H9 (cell line): ENCODE data around the gene TARBP1. TPM values are rescaled to one million over a fixed set of nuclear protein-coding genes. Genes with fewer than 3 reads are reported as not detected.

Experiments used
- DNase-seq: peaks from one replicate; pipeline ENCODE4 v3.0.0-alpha.2; 2017
- H2AFZ ChIP-seq: one replicate; pipeline ENCODE4 v1.6.1; 2013; ENCODE audit warnings: mild to moderate bottlenecking, low read length, control low read depth, moderate library complexity
- H2AK5ac ChIP-seq: 2 replicates; pipeline ENCODE4 v1.6.1; 2013; ENCODE audit warnings: low read length, control low read depth, mixed read lengths; ENCODE audit not compliant: insufficient read length
- H2BK120ac ChIP-seq: one replicate; pipeline ENCODE4 v1.6.1; 2013; ENCODE audit warnings: low read depth, mild to moderate bottlenecking, low read length, control low read depth, inconsistent platforms; ENCODE audit not compliant: poor library complexity, severe bottlenecking
- H2BK12ac ChIP-seq: 2 replicates; pipeline ENCODE4 v1.6.1; 2013; ENCODE audit warnings: low read length, control low read depth, mixed read lengths, low read depth; ENCODE audit not compliant: insufficient read length
- H2BK15ac ChIP-seq: 2 replicates; pipeline ENCODE4 v1.6.1; 2013; ENCODE audit warnings: low read depth, low read length, control low read depth
- H2BK20ac ChIP-seq: one replicate; pipeline ENCODE4 v1.6.1; 2013; ENCODE audit warnings: low read depth, mild to moderate bottlenecking, low read length, control low read depth, inconsistent platforms; ENCODE audit not compliant: poor library complexity, severe bottlenecking
- H2BK5ac ChIP-seq: 2 replicates; pipeline ENCODE4 v1.6.1; 2013; ENCODE audit warnings: low read length, control low read depth, mixed read lengths; ENCODE audit not compliant: insufficient read length
- H3K14ac ChIP-seq: 2 replicates; pipeline ENCODE4 v1.6.1; 2013; ENCODE audit warnings: low read length, control low read depth; ENCODE audit not compliant: insufficient read depth
- H3K18ac ChIP-seq: 2 replicates; pipeline ENCODE4 v1.6.1; 2013; ENCODE audit warnings: low read depth, mild to moderate bottlenecking, mixed read lengths, low read length, control low read depth; ENCODE audit not compliant: insufficient read length
- H3K23ac ChIP-seq: 2 replicates; pipeline ENCODE4 v1.6.1; 2013; ENCODE audit warnings: low read length, control low read depth, mixed read lengths, low read depth; ENCODE audit not compliant: insufficient read length
- H3K23me2 ChIP-seq: 2 replicates; pipeline ENCODE4 v1.6.1; 2013; ENCODE audit warnings: low read depth, mild to moderate bottlenecking, mixed read lengths, low read length, control low read depth; ENCODE audit not compliant: insufficient read length, poor library complexity, severe bottlenecking
- H3K27ac ChIP-seq: 2 replicates; pipeline ENCODE4 v1.5.1; 2013; ENCODE audit warnings: low read length, control low read depth, mixed read lengths, low read depth; ENCODE audit not compliant: insufficient read length
- H3K27me3 ChIP-seq: 2 replicates; pipeline ENCODE4 v1.6.1; 2013; ENCODE audit warnings: low read length, control low read depth, inconsistent platforms; ENCODE audit not compliant: insufficient read depth
- H3K4ac ChIP-seq: 2 replicates; pipeline ENCODE4 v1.6.1; 2013; ENCODE audit warnings: low read depth, mild to moderate bottlenecking, control low read depth, inconsistent platforms, low read length, moderate library complexity
- H3K4me1 ChIP-seq: 2 replicates; pipeline ENCODE4 v1.6.1; 2013; ENCODE audit warnings: low read length, control low read depth, inconsistent platforms; ENCODE audit not compliant: insufficient read depth
- H3K4me2 ChIP-seq: 2 replicates; pipeline ENCODE4 v1.6.1; 2013; ENCODE audit warnings: low read length, control low read depth, mixed read lengths; ENCODE audit not compliant: insufficient read length, insufficient read depth
- H3K56ac ChIP-seq: 2 replicates; pipeline ENCODE4 v1.6.1; 2013; ENCODE audit warnings: low read depth, mild to moderate bottlenecking, mixed read lengths, low read length, control low read depth; ENCODE audit not compliant: insufficient read length
- H3K79me1 ChIP-seq: 2 replicates; pipeline ENCODE4 v1.6.1; 2013; ENCODE audit warnings: low read depth, mild to moderate bottlenecking, moderate library complexity, low read length, control low read depth, inconsistent platforms; ENCODE audit not compliant: insufficient read depth, poor library complexity, severe bottlenecking
- H3K79me2 ChIP-seq: 2 replicates; pipeline ENCODE4 v1.6.1; 2013; ENCODE audit warnings: low read length, control low read depth, inconsistent platforms; ENCODE audit not compliant: insufficient read depth
- H3K9ac ChIP-seq: 2 replicates; pipeline ENCODE4 v1.6.1; 2013; ENCODE audit warnings: low read length, control low read depth, mixed read lengths; ENCODE audit not compliant: insufficient read length; ENCODE audit errors: extremely low read depth
- H3K9me3 ChIP-seq: one replicate; pipeline ENCODE4 v1.6.1; 2013; ENCODE audit warnings: low read depth, low read length, inconsistent platforms; ENCODE audit not compliant: control insufficient read depth
- H3T11ph ChIP-seq: one replicate; pipeline ENCODE4 v1.6.1; 2013; ENCODE audit warnings: mild to moderate bottlenecking, low read length, control low read depth, inconsistent platforms
- H4K20me1 ChIP-seq: one replicate; pipeline ENCODE4 v1.6.1; 2013; ENCODE audit not compliant: control insufficient read depth, insufficient read length, insufficient read depth
- H4K5ac ChIP-seq: 2 replicates; pipeline ENCODE4 v1.6.1; 2013; ENCODE audit warnings: low read depth, mild to moderate bottlenecking, mixed read lengths, low read length, control low read depth; ENCODE audit not compliant: insufficient read length
- H4K8ac ChIP-seq: replicated peaks from 2 replicates; pipeline ENCODE4 v1.6.1; 2013; ENCODE audit warnings: low read length, control low read depth, mixed read lengths, low read depth; ENCODE audit not compliant: insufficient read length
- H4K91ac ChIP-seq: 2 replicates; pipeline ENCODE4 v1.6.1; 2013; ENCODE audit warnings: low read depth, mild to moderate bottlenecking, moderate library complexity, mixed read lengths, low read length, control low read depth; ENCODE audit not compliant: insufficient read length
- H3K27ac Mint-ChIP-seq, 3 experiments: 2 replicates in 2 of 3; 3 replicates in 1 of 3; pipeline ENCODE4 v1.8.0; 2020 to 2021; ENCODE audit warnings: mixed read lengths in 3 of 3, mild to moderate bottlenecking in 1 of 3, moderate library complexity in 1 of 3
- H3K27me3 Mint-ChIP-seq: 2 replicates; pipeline ENCODE4 v1.8.0; 2021; ENCODE audit warnings: low read depth, mild to moderate bottlenecking, moderate library complexity, mixed read lengths
- H3K36me3 Mint-ChIP-seq, 3 experiments: 2 replicates in 2 of 3; 3 replicates in 1 of 3; pipeline ENCODE4 v1.8.0; 2020 to 2021; ENCODE audit warnings: low read depth in 3 of 3, mixed read lengths in 3 of 3; ENCODE audit not compliant: insufficient read depth in 1 of 3
- H3K4me1 Mint-ChIP-seq, 2 experiments: 2 replicates each; pipeline ENCODE4 v1.8.0; 2020; ENCODE audit warnings: mixed read lengths in 2 of 2
- H3K4me3 Mint-ChIP-seq, 2 experiments: 2 replicates in 1 of 2; 3 replicates in 1 of 2; pipeline ENCODE4 v1.8.0; 2020 to 2021; ENCODE audit warnings: mild to moderate bottlenecking in 2 of 2, mixed read lengths in 2 of 2, moderate library complexity in 1 of 2
- H3K9me3 Mint-ChIP-seq, 2 experiments: 2 replicates in 1 of 2; 3 replicates in 1 of 2; pipeline ENCODE4 v1.8.0; 2020; ENCODE audit warnings: mild to moderate bottlenecking in 2 of 2, mixed read lengths in 2 of 2, moderate library complexity in 1 of 2
- WGBS: extraction: QIAGEN DNeasy Blood & Tissue Kit; methylation state at CpG from one replicate; pipeline ENCODE4 v1.1.7; 2013; ENCODE audit warnings: missing lambda C conversion rate, low lambda C conversion rate, mixed read lengths; ENCODE audit not compliant: insufficient read length; ENCODE audit errors: extremely low coverage; 5-methylcytosine and 5-hydroxymethylcytosine counted together
- total RNA-seq: library from RNA; stranded (reverse); gene quantifications from 2 replicates; pipeline ENCODE4 v1.2.1, GENCODE V29; 2021
- TF ChIP-seq, protein P1 (sequence below): fragments of 200-600 bp; sonication (generic); conservative IDR thresholded peaks from 3 replicates; pipeline ENCODE4 v1.8.0; 2021; ENCODE audit warnings: antibody characterized with exemption, mild to moderate bottlenecking

TARBP1 gene
- total RNA-seq, 1 experiment from 2014 or later: 20.2 TPM

- Histone ChIP-seq H2BK12ac (no peak overlapping the region), H3K14ac (no peak overlapping the region), H3K18ac (no peak overlapping the region), H3K56ac (no peak overlapping the region), H3K23ac (no peak overlapping the region), H2AFZ (no peak overlapping the region), H2BK5ac (no peak overlapping the region), H4K91ac (no peak overlapping the region), H3T11ph (no peak overlapping the region), H4K20me1 (no peaks in the 10 kb centered on the region), H3K27me3 (no peaks in the 10 kb centered on the region), H4K8ac (no peak overlapping the region), H3K9me3 (no peaks in the 10 kb centered on the region), H3K27ac (no peak overlapping the region), H2AK5ac (no peak overlapping the region), H3K4me2 (no peak overlapping the region), H4K5ac (no peak overlapping the region), H3K79me1 (no peaks in the 10 kb centered on the region), H2BK120ac (no peak overlapping the region), H3K23me2 (no peaks in the 10 kb centered on the region), H2BK15ac (no peak overlapping the region), H3K4me1 (peaks cover 5% of the 10 kb centered on the region; the same call in 1 of the 2 replicates), H3K9ac (no peak overlapping the region), H2BK20ac (no peak overlapping the region), H3K79me2 (no peaks in the 10 kb centered on the region), H3K4ac (no peak overlapping the region)
- Mint-ChIP-seq H3K4me1 (peaks cover 10 to 12% of the 10 kb centered on the region in 2 experiments), H3K27me3 (no peaks in the 10 kb centered on the region; the same call in 1 of the 2 replicates), H3K27ac (peak overlapping the region in 1 of 3 experiments; percentile 68; a peak in 3 of 7 replicates), H3K4me3 (no peak overlapping the region), H3K9me3 (no peaks in the 10 kb centered on the region), H3K36me3 (no peaks in the 10 kb centered on the region; a peak in 1 of 7 replicates)
- no peak for DNase-seq
- TF ChIP-seq, protein P1, sequence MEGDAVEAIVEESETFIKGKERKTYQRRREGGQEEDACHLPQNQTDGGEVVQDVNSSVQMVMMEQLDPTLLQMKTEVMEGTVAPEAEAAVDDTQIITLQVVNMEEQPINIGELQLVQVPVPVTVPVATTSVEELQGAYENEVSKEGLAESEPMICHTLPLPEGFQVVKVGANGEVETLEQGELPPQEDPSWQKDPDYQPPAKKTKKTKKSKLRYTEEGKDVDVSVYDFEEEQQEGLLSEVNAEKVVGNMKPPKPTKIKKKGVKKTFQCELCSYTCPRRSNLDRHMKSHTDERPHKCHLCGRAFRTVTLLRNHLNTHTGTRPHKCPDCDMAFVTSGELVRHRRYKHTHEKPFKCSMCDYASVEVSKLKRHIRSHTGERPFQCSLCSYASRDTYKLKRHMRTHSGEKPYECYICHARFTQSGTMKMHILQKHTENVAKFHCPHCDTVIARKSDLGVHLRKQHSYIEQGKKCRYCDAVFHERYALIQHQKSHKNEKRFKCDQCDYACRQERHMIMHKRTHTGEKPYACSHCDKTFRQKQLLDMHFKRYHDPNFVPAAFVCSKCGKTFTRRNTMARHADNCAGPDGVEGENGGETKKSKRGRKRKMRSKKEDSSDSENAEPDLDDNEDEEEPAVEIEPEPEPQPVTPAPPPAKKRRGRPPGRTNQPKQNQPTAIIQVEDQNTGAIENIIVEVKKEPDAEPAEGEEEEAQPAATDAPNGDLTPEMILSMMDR: no peak
- no CpG with 5 or more reads among the region's 10 CpGs for WGBS
Measured at GRCh38 chr1:234519506-234519905, 40.5 kb upstream of the TARBP1 start.
